ENCODE results near the gene TRIO.

DNA sequence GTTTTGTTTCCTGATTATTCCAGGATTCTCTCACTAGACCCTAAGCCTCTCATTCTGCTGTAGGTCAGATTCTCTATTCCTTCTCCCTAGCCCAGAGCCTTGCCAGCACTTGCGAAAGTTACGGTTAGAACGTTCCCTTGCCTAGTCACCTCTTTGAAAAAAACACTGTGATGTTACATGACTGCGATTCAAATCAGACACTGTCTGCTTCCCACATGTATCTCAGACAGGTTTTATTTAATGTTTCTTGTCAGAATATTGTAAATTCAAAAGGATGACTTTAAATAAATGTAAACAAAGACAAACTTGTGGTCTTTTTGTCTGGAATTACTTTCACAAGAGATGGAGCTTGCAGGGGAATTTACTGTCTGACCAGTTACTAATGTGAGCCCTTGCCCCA is 322.0 kb downstream of the TRIO start:
- TF ChIP-seq, protein P1, sequence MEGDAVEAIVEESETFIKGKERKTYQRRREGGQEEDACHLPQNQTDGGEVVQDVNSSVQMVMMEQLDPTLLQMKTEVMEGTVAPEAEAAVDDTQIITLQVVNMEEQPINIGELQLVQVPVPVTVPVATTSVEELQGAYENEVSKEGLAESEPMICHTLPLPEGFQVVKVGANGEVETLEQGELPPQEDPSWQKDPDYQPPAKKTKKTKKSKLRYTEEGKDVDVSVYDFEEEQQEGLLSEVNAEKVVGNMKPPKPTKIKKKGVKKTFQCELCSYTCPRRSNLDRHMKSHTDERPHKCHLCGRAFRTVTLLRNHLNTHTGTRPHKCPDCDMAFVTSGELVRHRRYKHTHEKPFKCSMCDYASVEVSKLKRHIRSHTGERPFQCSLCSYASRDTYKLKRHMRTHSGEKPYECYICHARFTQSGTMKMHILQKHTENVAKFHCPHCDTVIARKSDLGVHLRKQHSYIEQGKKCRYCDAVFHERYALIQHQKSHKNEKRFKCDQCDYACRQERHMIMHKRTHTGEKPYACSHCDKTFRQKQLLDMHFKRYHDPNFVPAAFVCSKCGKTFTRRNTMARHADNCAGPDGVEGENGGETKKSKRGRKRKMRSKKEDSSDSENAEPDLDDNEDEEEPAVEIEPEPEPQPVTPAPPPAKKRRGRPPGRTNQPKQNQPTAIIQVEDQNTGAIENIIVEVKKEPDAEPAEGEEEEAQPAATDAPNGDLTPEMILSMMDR (IDR thresholded peaks at IDR 0.05) = no peak
- no peak for TF ChIP-seq POLR2A (IDR thresholded peaks at IDR 0.05)
